Neural progenitor cell (in vitro differentiated cells): ENCODE results near the gene STXBP4. TPM values are rescaled to one million over a fixed set of nuclear protein-coding genes. Genes with fewer than 3 reads are reported as not detected.

Experiments used
- DNase-seq: peaks from one replicate; pipeline ENCODE4 v3.0.0-alpha.2; 2016; ENCODE audit warnings: low spot score
- H2AFZ ChIP-seq: fragments of 200-600 bp; sonication (generic); replicated peaks from 2 replicates; pipeline ENCODE4 v1.6.1; 2016; ENCODE audit warnings: antibody characterized with exemption
- H3F3A ChIP-seq: fragments of 200-600 bp; sonication (generic); 2 replicates; pipeline ENCODE4 v1.6.1; 2016; ENCODE audit warnings: antibody characterized with exemption, low read depth
- H3K27ac ChIP-seq: fragments of 200-600 bp; sonication (generic); 2 replicates; pipeline ENCODE4 v1.5.1; 2016; ENCODE audit warnings: mild to moderate bottlenecking
- H3K27me3 ChIP-seq: fragments of 200-600 bp; sonication (generic); 2 replicates; pipeline ENCODE4 v1.6.1; 2016; ENCODE audit warnings: mild to moderate bottlenecking, moderate library complexity
- H3K36me3 ChIP-seq: fragments of 200-600 bp; sonication (generic); 2 replicates; pipeline ENCODE4 v1.5.1; 2016
- H3K4me1 ChIP-seq: fragments of 200-600 bp; sonication (generic); 2 replicates; pipeline ENCODE4 v1.6.1; 2016; ENCODE audit warnings: mixed run types
- H3K4me2 ChIP-seq: fragments of 200-600 bp; sonication (generic); 2 replicates; pipeline ENCODE4 v1.6.1; 2016
- H3K4me3 ChIP-seq: fragments of 200-600 bp; sonication (generic); 2 replicates; pipeline ENCODE4 v1.5.1; 2016
- H3K79me2 ChIP-seq: fragments of 200-600 bp; sonication (generic); 2 replicates; pipeline ENCODE4 v1.6.1; 2016; ENCODE audit warnings: low read depth
- H3K9ac ChIP-seq: fragments of 200-600 bp; sonication (generic); 2 replicates; pipeline ENCODE4 v1.6.1; 2016
- H3K9me3 ChIP-seq: fragments of 200-600 bp; sonication (generic); 2 replicates; pipeline ENCODE4 v1.5.1; 2016; ENCODE audit warnings: low read depth
- H4K20me1 ChIP-seq: fragments of 200-600 bp; sonication (generic); 2 replicates; pipeline ENCODE4 v1.6.1; 2016; ENCODE audit warnings: low read depth
- H3K27ac Mint-ChIP-seq: 3 replicates; pipeline ENCODE4 v1.8.0; 2021; ENCODE audit warnings: mixed read lengths
- H3K27me3 Mint-ChIP-seq: 2 replicates; pipeline ENCODE4 v1.8.0; 2022; ENCODE audit warnings: low read depth, mild to moderate bottlenecking, inconsistent platforms, moderate library complexity, mixed read lengths; ENCODE audit not compliant: insufficient read depth
- H3K36me3 Mint-ChIP-seq: 3 replicates; pipeline ENCODE4 v1.8.0; 2021; ENCODE audit warnings: mixed read lengths
- H3K4me1 Mint-ChIP-seq: 3 replicates; pipeline ENCODE4 v1.8.0; 2021; ENCODE audit warnings: mixed read lengths
- H3K4me3 Mint-ChIP-seq: 3 replicates; pipeline ENCODE4 v1.8.0; 2021; ENCODE audit warnings: mild to moderate bottlenecking, moderate library complexity, mixed read lengths
- H3K9me3 Mint-ChIP-seq: 3 replicates; pipeline ENCODE4 v1.8.0; 2020; ENCODE audit warnings: mixed read lengths
- EZH2 ChIP-seq: fragments of 200-600 bp; sonication (generic); IDR thresholded peaks from 2 replicates; pipeline ENCODE4 v1.6.1; 2017; ENCODE audit warnings: antibody characterized with exemption, mild to moderate bottlenecking, moderate library complexity
- EZH2phosphoT487 ChIP-seq: fragments of 200-600 bp; sonication (generic); IDR thresholded peaks from 2 replicates; pipeline ENCODE4 v1.6.1; 2017; ENCODE audit warnings: antibody characterized with exemption
- small RNA-seq: library from RNA; depleted of rRNA; stranded (forward); fragments of <200 nt; gene quantifications from one replicate; pipeline ENCODE3, GENCODE V24; 2015
- total RNA-seq: library from RNA; depleted of rRNA; stranded (reverse); fragments of >200 nt; gene quantifications from 2 replicates; pipeline ENCODE4 v1.2.3, GENCODE V29; 2015; ENCODE audit warnings: low replicate concordance
- TF ChIP-seq, protein P1 (sequence below): fragments of 200-600 bp; sonication (generic); IDR thresholded peaks from 2 replicates; pipeline ENCODE4 v1.5.1; 2017; ENCODE audit warnings: antibody characterized with exemption, mild to moderate bottlenecking

The STXBP4 gene
- total RNA-seq, 1 donor from 2014 or later: 111 TPM

DNA sequence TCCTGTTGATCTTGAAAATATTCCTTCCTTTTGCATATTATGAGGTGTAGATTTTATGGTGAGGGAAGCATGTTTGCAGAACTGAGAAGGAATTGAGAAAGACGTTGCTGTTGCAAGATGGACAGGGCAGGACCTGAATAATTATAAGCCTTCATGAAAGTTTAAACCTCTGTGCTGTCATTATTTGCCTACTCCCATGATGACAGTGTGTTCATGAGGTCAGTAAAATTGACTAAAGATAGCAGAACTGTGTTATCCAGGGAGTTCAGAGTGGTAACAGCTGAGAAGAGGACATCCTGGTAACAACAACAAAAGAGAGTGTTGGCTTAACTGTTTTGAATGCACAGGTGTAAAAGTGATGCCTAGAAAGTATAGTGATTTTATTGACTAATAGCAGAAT is 250.9 kb downstream of the STXBP4 start:
- H3K36me3 Mint-ChIP-seq: no peaks in the 10 kb centered on the region
- no peaks in the 10 kb centered on the region for H3K9me3 ChIP-seq

DNA sequence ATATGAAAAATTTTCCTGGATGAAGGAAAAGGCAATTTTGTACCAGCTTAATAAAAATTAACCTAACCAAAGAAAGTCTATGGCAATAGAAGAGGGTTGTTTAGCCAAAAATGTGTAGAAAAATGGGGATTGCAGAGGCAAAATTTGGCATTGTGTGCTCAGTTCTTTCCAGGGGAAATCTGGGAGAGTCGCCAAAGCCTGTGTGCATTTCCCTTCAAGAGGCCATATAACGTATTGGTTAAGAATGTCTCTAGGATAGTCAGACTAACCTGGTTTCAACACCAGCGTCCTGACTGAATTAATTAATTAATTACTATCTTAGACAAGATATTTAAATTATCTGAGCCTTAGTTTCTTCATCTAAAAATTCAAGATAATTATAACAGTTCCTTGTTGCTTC is 251.4 kb downstream of the STXBP4 start:
- Mint-ChIP-seq H3K4me3 (no peak overlapping the region), H3K9me3 (peaks cover 3% of the 10 kb centered on the region), H3K4me1 (no peaks in the 10 kb centered on the region), H3K27me3 (no peaks in the 10 kb centered on the region), H3K27ac (no peak overlapping the region), H3K36me3 (no peaks in the 10 kb centered on the region)
- TF ChIP-seq EZH2: no peak
- TF ChIP-seq, protein P1, sequence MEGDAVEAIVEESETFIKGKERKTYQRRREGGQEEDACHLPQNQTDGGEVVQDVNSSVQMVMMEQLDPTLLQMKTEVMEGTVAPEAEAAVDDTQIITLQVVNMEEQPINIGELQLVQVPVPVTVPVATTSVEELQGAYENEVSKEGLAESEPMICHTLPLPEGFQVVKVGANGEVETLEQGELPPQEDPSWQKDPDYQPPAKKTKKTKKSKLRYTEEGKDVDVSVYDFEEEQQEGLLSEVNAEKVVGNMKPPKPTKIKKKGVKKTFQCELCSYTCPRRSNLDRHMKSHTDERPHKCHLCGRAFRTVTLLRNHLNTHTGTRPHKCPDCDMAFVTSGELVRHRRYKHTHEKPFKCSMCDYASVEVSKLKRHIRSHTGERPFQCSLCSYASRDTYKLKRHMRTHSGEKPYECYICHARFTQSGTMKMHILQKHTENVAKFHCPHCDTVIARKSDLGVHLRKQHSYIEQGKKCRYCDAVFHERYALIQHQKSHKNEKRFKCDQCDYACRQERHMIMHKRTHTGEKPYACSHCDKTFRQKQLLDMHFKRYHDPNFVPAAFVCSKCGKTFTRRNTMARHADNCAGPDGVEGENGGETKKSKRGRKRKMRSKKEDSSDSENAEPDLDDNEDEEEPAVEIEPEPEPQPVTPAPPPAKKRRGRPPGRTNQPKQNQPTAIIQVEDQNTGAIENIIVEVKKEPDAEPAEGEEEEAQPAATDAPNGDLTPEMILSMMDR: no peak
- no peak for TF ChIP-seq EZH2phosphoT487
- no peak overlapping the region for H2AFZ ChIP-seq
- no peaks in the 10 kb centered on the region for H3K36me3 ChIP-seq
- H3K79me2 ChIP-seq: no peaks in the 10 kb centered on the region
- no peak for DNase-seq
- no peak overlapping the region for H3K4me3 ChIP-seq
- H3K9me3 ChIP-seq: no peaks in the 10 kb centered on the region
- H3K9ac ChIP-seq: no peak overlapping the region
- no peaks in the 10 kb centered on the region for H4K20me1 ChIP-seq
- H3F3A ChIP-seq: no peaks in the 10 kb centered on the region
- H3K4me2 ChIP-seq: no peak overlapping the region
- no peaks in the 10 kb centered on the region for H3K4me1 ChIP-seq
- H3K27ac ChIP-seq: no peak overlapping the region
- H3K27me3 ChIP-seq: no peaks in the 10 kb centered on the region

More for the DNA sequence above, 250.9 kb downstream of the STXBP4 start:
- Histone ChIP-seq H3K79me2 (no peaks in the 10 kb centered on the region), H3K36me3 (no peaks in the 10 kb centered on the region), H3K27ac (no peak overlapping the region), H3F3A (no peaks in the 10 kb centered on the region), H3K4me3 (no peak overlapping the region), H3K9ac (no peak overlapping the region), H2AFZ (no peak overlapping the region), H3K4me2 (no peak overlapping the region), H3K27me3 (no peaks in the 10 kb centered on the region), H3K4me1 (no peaks in the 10 kb centered on the region), H4K20me1 (no peaks in the 10 kb centered on the region)
- DNase-seq: no peak
- Mint-ChIP-seq H3K27me3 (no peaks in the 10 kb centered on the region), H3K9me3 (peaks cover 3% of the 10 kb centered on the region), H3K4me3 (no peak overlapping the region), H3K4me1 (no peaks in the 10 kb centered on the region), H3K27ac (no peak overlapping the region)
- TF ChIP-seq EZH2phosphoT487 (no peak), EZH2 (no peak)
- TF ChIP-seq, protein P1: no peak

Small RNA genes lying within 50 kb of the gene (small RNA-seq; reads per million reads assigned to genes)
- not detected for gene AC007485.1

Other genes with a start within 250 kb of the STXBP4 start
- 83.8 and 107 TPM in 2 replicates for gene TOM1L1, start 67.9 kb upstream of the STXBP4 start, total RNA-seq
- 68.7 and 90.2 TPM in 2 replicates for gene COX11, start 111 bp upstream of the STXBP4 start, total RNA-seq